Sigmoid colon (tissue), 4 donors: ENCODE measurements around the gene TTLL11.

ENCODE experiments used
- EP300 ChIP-seq, 4 donors: sonication (generic); formaldehyde crosslinking; IDR thresholded peaks; one replicate each; pipeline ENCODE4 v1.6.1; 2017; ENCODE audit warnings: antibody characterized with exemption in 4 of 4
- POLR2A ChIP-seq, 2 donors: fragments of 450-650 bp; IDR thresholded peaks; one replicate each; pipeline ENCODE4 v1.6.1; 2016; ENCODE audit warnings: antibody characterized with exemption in 2 of 2, mild to moderate bottlenecking in 2 of 2, moderate library complexity in 2 of 2
- POLR2AphosphoS5 ChIP-seq, 4 donors: sonication (generic); formaldehyde crosslinking; IDR thresholded peaks; one replicate each; pipeline ENCODE4 v1.6.1; 2017; ENCODE audit warnings: antibody characterized with exemption in 4 of 4

GRCh38 chr9:122121931-122122330 lies 28.8 kb upstream of the TTLL11 start:
- TF ChIP-seq POLR2A (IDR thresholded peaks at IDR 0.05) (no peak), EP300 (IDR thresholded peaks at IDR 0.05) (no peak), POLR2AphosphoS5 (IDR thresholded peaks at IDR 0.05) (no peak)
